Activated naive CD4-positive, alpha-beta T cell treated with anti-CD3 and anti-CD28 coated beads, Interleukin-2, amount 50 U/mL, for 72 hours (primary cell): ENCODE data around the gene OLFML2A. TPM values are rescaled to one million over a fixed set of nuclear protein-coding genes. Genes with fewer than 3 reads are reported as not detected.

Experiments used
- ATAC-seq, 2 donors: fragments of 150-1000 bp; cut with Tn5 transposase; 2 replicates each; pipeline ENCODE4 v1.10.0; 2021; ENCODE audit warnings: mild to moderate bottlenecking in 2 of 2, moderate library complexity in 2 of 2
- DNase-seq, 2 donors: peaks; one replicate each; pipeline ENCODE4 v3.0.0; 2021 to 2022; ENCODE audit warnings: low spot score in 2 of 2
- H3K27ac Mint-ChIP-seq, 2 donors: one replicate each; pipeline ENCODE4 v1.8.0; 2022; ENCODE audit warnings: mild to moderate bottlenecking in 2 of 2, mixed read lengths in 2 of 2
- H3K36me3 Mint-ChIP-seq, 2 donors: one replicate each; pipeline ENCODE4 v1.8.0; 2022; ENCODE audit warnings: mixed read lengths in 2 of 2
- H3K9me3 Mint-ChIP-seq, 2 donors: one replicate each; pipeline ENCODE4 v1.8.0; 2022; ENCODE audit warnings: mixed read lengths in 2 of 2
- total RNA-seq, 2 donors: library from RNA; stranded (reverse); gene quantifications; one replicate each; pipeline ENCODE4 v1.2.3, GENCODE V29; 2022

Gene OLFML2A
- total RNA-seq, 2 donors from 2014 or later: not detected

GRCh38 chr9:124800306-124801259 lies 23.6 kb downstream of the OLFML2A start:
- Mint-ChIP-seq H3K36me3 (no peaks in the 10 kb centered on the region), H3K9me3 (no peaks in the 10 kb centered on the region), H3K27ac (no peak overlapping the region)
- no peak for ATAC-seq
- no peak for DNase-seq

- H3K9me3 Mint-ChIP-seq: no peaks in the 10 kb centered on the region
These were observed 24.4 kb downstream of the OLFML2A start for GRCh38 chr9:124801356-124801755.

GRCh38 chr9:124802426-124802825 lies 25.5 kb downstream of the OLFML2A start:
- H3K9me3 Mint-ChIP-seq: no peaks in the 10 kb centered on the region
- no peak for DNase-seq
- ATAC-seq: no peak
- H3K36me3 Mint-ChIP-seq: no peaks in the 10 kb centered on the region
- no peak overlapping the region for H3K27ac Mint-ChIP-seq

More at GRCh38 chr9:124801356-124801755, 24.4 kb downstream of the OLFML2A start:
- DNase-seq (no peak), ATAC-seq (no peak)
- H3K36me3 Mint-ChIP-seq: no peaks in the 10 kb centered on the region
- H3K27ac Mint-ChIP-seq: no peak overlapping the region

GRCh38 chr9:124803911-124804310 lies 27.0 kb downstream of the OLFML2A start:
- DNase-seq: no peak
- ATAC-seq: no peak
- Mint-ChIP-seq H3K27ac (no peak overlapping the region), H3K9me3 (no peaks in the 10 kb centered on the region), H3K36me3 (no peaks in the 10 kb centered on the region)

GRCh38 chr9:124805186-124805585 lies 28.3 kb downstream of the OLFML2A start:
- DNase-seq: no peak
- no peak for ATAC-seq
- Mint-ChIP-seq H3K36me3 (no peaks in the 10 kb centered on the region), H3K27ac (no peak overlapping the region), H3K9me3 (no peaks in the 10 kb centered on the region)

- no peak for DNase-seq
- ATAC-seq: no peak
- Mint-ChIP-seq H3K27ac (no peak overlapping the region), H3K9me3 (no peaks in the 10 kb centered on the region), H3K36me3 (no peaks in the 10 kb centered on the region)
These were observed 31.5 kb downstream of the OLFML2A start for GRCh38 chr9:124808246-124808956.

GRCh38 chr9:124809211-124809610 lies 32.3 kb downstream of the OLFML2A start:
- no peak for DNase-seq
- Mint-ChIP-seq H3K9me3 (no peaks in the 10 kb centered on the region), H3K36me3 (no peaks in the 10 kb centered on the region), H3K27ac (no peak overlapping the region)
- ATAC-seq: no peak

GRCh38 chr9:124809741-124810500 lies 33.0 kb downstream of the OLFML2A start:
- ATAC-seq (no peak), DNase-seq (no peak)
- Mint-ChIP-seq H3K9me3 (no peaks in the 10 kb centered on the region), H3K36me3 (no peaks in the 10 kb centered on the region), H3K27ac (no peak overlapping the region)

- ATAC-seq: no peak
- Mint-ChIP-seq H3K9me3 (no peaks in the 10 kb centered on the region), H3K27ac (no peak overlapping the region), H3K36me3 (no peaks in the 10 kb centered on the region)
- no peak for DNase-seq
These were observed 33.9 kb downstream of the OLFML2A start for GRCh38 chr9:124810663-124811355.

- H3K27ac Mint-ChIP-seq: no peak overlapping the region
- DNase-seq: no peak
- H3K36me3 Mint-ChIP-seq: no peaks in the 10 kb centered on the region
- no peaks in the 10 kb centered on the region for H3K9me3 Mint-ChIP-seq
- ATAC-seq: no peak
These were observed 35.5 kb downstream of the OLFML2A start for GRCh38 chr9:124812441-124812876.

- no peak for ATAC-seq
- Mint-ChIP-seq H3K27ac (no peak overlapping the region), H3K36me3 (no peaks in the 10 kb centered on the region), H3K9me3 (no peaks in the 10 kb centered on the region)
- no peak for DNase-seq
These were observed 36.1 kb downstream of the OLFML2A start for GRCh38 chr9:124813041-124813440.

GRCh38 chr9:124813501-124814163 lies 36.7 kb downstream of the OLFML2A start:
- DNase-seq: no peak
- Mint-ChIP-seq H3K36me3 (no peaks in the 10 kb centered on the region), H3K27ac (no peak overlapping the region), H3K9me3 (no peaks in the 10 kb centered on the region)
- no peak for ATAC-seq

- no peaks in the 10 kb centered on the region for H3K36me3 Mint-ChIP-seq
- H3K27ac Mint-ChIP-seq: no peak overlapping the region
- no peak for DNase-seq
- H3K9me3 Mint-ChIP-seq: no peaks in the 10 kb centered on the region
- ATAC-seq: no peak
These were observed 37.2 kb downstream of the OLFML2A start for GRCh38 chr9:124814164-124814535.

- DNase-seq: no peak
- ATAC-seq: no peak
- Mint-ChIP-seq H3K9me3 (no peaks in the 10 kb centered on the region), H3K36me3 (no peaks in the 10 kb centered on the region), H3K27ac (no peak overlapping the region)
These were observed 38.7 kb downstream of the OLFML2A start for GRCh38 chr9:124815601-124816000.

GRCh38 chr9:124818431-124819281 lies 41.7 kb downstream of the OLFML2A start:
- Mint-ChIP-seq H3K9me3 (no peaks in the 10 kb centered on the region), H3K36me3 (no peaks in the 10 kb centered on the region), H3K27ac (peak overlapping the region in 1 of 2 donors; percentile 46)
- ATAC-seq (peak; percentile 72 to 97), DNase-seq (peak in 1 of 2 donors; percentile 65)
